Osteocyte (in vitro differentiated cells): ENCODE results near the gene IGIP. TPM values are rescaled to one million over a fixed set of nuclear protein-coding genes. Genes with fewer than 3 reads are reported as not detected.
"Not testable (repeated sequence)": the region's sequence is repeated elsewhere in the genome, so short reads cannot be mapped to it uniquely, and the experiment has no call there.

Source experiments
- DNase-seq: peaks from one replicate; pipeline ENCODE4 v3.0.0; 2021; ENCODE audit warnings: mixed read lengths; ENCODE audit not compliant: unreplicated experiment; ENCODE audit errors: extremely low spot score
- H3K27ac Mint-ChIP-seq: one replicate; pipeline ENCODE4 v1.8.0; 2021; ENCODE audit warnings: mild to moderate bottlenecking, mixed read lengths; ENCODE audit not compliant: unreplicated experiment
- H3K27me3 Mint-ChIP-seq: one replicate; pipeline ENCODE4 v1.8.0; 2021; ENCODE audit warnings: mixed read lengths; ENCODE audit not compliant: unreplicated experiment
- H3K36me3 Mint-ChIP-seq: one replicate; pipeline ENCODE4 v1.8.0; 2021; ENCODE audit warnings: mixed read lengths; ENCODE audit not compliant: unreplicated experiment
- H3K4me1 Mint-ChIP-seq: one replicate; pipeline ENCODE4 v1.8.0; 2021; ENCODE audit warnings: mixed read lengths; ENCODE audit not compliant: unreplicated experiment
- H3K4me3 Mint-ChIP-seq: one replicate; pipeline ENCODE4 v1.8.0; 2021; ENCODE audit warnings: mild to moderate bottlenecking, moderate library complexity, mixed read lengths; ENCODE audit not compliant: unreplicated experiment
- H3K9me3 Mint-ChIP-seq: one replicate; pipeline ENCODE4 v1.8.0; 2021; ENCODE audit warnings: mixed read lengths; ENCODE audit not compliant: unreplicated experiment
- total RNA-seq: library from RNA; stranded (reverse); gene quantifications from 2 replicates; pipeline ENCODE4 v1.2.1, GENCODE V29; 2021
- TF ChIP-seq, protein P1 (sequence below): fragments of 200-600 bp; sonication (generic); IDR thresholded peaks from 2 replicates; pipeline ENCODE4 v1.5.0; 2021; ENCODE audit warnings: antibody characterized with exemption, mild to moderate bottlenecking, moderate library complexity

IGIP gene
- total RNA-seq, 1 donor from 2014 or later = 4.3 TPM

DNA sequence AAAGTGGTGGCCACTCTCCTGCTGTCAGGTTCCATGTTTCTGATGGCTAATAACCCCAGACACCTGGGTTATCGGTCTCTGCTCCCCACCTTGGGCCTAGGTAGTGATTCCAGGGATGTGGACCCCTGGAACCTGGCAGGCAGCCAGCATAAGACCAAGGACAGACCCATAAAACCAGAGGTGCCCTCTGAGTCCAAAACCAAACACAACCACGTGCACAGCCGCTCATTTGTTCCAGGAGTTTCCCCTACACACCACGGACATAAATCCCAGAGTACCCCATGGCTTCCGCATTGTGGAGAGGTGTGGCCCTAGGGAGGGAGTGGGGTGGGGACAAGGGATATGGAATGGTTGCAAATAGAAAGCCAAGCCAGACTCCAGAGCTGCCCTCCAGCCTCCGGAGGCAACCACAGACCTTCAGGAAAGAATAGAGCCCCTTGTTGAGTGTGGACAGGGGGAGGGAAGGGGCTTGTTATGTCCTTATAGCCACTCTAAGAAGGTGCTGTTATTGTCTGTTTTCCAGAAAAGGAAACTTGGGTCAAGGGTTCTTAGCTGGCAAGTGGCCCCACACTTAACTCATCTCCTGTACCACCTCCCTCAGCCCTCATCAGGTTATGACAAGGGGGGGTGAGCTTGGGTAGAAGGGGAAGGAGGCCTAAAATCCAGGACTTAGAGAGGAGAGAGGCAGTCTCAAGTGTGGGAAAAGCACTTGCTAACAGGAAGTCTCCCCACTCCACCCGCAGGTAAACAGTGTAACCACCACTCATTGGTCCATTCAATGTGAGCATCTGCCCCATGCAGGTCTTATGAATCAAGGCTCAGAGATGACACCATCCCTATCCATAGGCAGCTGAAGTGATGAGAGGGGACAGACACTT is 25.6 kb downstream of the IGIP start:
- Mint-ChIP-seq H3K4me1 (peaks cover 2% of the 10 kb centered on the region), H3K27me3 (peaks cover 21% of the 10 kb centered on the region), H3K9me3 (no peaks in the 10 kb centered on the region), H3K27ac (no peak overlapping the region), H3K4me3 (no peak overlapping the region), H3K36me3 (no peaks in the 10 kb centered on the region)
- TF ChIP-seq, protein P1, sequence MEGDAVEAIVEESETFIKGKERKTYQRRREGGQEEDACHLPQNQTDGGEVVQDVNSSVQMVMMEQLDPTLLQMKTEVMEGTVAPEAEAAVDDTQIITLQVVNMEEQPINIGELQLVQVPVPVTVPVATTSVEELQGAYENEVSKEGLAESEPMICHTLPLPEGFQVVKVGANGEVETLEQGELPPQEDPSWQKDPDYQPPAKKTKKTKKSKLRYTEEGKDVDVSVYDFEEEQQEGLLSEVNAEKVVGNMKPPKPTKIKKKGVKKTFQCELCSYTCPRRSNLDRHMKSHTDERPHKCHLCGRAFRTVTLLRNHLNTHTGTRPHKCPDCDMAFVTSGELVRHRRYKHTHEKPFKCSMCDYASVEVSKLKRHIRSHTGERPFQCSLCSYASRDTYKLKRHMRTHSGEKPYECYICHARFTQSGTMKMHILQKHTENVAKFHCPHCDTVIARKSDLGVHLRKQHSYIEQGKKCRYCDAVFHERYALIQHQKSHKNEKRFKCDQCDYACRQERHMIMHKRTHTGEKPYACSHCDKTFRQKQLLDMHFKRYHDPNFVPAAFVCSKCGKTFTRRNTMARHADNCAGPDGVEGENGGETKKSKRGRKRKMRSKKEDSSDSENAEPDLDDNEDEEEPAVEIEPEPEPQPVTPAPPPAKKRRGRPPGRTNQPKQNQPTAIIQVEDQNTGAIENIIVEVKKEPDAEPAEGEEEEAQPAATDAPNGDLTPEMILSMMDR = no peak
- no peak for DNase-seq

DNA sequence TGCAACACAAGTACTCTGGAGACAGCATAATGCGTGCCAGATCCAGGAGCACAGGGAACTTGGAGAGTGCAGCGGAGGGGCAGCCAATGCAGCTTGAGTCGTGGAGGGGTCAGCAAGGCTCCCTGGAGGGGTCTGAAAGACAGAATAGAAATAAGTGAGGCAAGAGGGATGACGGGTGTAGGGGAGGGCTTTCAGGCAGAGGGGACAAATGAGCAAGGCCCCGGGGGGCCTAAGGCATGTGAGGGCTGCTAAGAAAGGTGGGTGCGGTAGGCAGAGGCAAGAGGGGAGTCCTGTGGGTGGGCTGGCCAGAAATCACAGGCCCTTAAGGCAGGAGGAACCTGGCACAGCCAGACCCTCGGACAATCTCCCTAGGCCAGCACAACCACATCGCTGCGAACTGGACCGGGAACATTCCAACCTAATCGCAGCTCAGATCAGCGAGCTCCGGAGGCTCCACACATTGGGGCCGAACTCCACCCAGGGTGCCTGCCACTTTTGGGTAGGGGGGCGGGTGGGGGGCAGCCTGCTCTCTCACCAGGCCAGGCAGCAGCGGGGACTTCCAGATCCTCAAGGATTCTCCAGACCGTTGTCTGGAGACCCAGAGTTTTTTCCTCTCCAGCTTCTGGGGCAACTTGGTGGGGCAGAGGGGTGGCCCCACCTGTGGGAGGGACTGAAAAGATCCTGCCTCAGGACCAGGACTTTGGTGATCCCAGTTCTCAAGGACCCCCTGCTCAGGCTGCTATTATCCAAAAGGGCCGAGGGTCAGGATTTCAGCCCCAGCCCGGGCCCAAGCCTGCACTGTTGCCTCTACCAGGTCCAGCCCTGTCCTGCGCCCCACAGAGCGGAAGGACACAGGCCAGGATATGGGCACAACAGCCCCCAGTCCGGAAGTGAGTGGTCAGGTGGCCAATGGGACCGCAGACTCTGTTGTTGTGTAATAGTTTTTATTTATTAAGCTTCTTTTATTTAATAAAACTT is 26.6 kb downstream of the IGIP start:
- Mint-ChIP-seq H3K36me3 (no peaks in the 10 kb centered on the region), H3K27me3 (peaks cover 12% of the 10 kb centered on the region), H3K4me3 (no peak overlapping the region), H3K4me1 (peaks cover 3% of the 10 kb centered on the region), H3K9me3 (no peaks in the 10 kb centered on the region), H3K27ac (no peak overlapping the region)
- no peak for DNase-seq
- TF ChIP-seq, protein P1 = no peak

DNA sequence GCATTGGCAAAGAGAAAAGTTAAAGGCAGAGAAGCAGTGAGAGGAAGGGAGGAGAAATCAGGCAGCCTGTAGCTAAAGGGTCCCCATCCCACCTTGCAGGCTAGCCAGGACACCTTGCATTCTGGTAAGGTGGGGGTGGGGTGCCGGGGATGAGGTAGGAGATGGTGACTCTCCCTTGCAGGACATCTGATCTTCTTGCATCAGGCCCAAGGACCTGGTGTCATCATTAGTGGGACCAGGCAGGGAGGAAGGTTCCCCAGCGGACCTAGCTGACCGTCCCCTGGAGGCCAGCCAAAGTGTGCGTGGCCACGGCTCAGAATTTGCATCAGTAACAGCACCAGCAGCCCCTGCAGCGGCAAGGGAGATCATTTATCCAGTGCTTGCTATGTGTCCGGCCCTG is 27.5 kb downstream of the IGIP start:
- Mint-ChIP-seq H3K9me3 (no peaks in the 10 kb centered on the region), H3K4me3 (no peak overlapping the region), H3K27me3 (peaks cover 2% of the 10 kb centered on the region), H3K36me3 (no peaks in the 10 kb centered on the region), H3K4me1 (peaks cover 4% of the 10 kb centered on the region), H3K27ac (no peak overlapping the region)
- DNase-seq = no peak
- TF ChIP-seq, protein P1 = no peak

DNA sequence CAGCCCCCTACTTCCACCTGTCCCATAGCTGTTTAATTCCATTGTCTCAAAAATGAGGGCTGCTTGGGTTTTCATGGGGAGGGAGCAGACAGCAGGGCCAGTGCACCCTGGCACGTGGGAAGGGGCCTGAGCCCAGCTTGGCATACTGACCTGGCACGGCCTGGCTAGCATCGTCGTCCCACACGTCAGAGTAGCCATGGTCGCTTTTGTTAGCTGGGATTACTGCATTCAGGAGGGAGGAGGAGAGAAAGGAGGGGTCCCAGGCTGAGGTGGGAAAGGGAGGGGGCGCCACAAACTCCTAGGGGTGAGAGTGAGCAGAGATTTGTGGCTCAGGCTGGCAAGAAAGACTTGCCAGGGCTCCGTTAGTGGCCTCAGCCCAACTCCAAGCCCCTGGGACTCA is 28.2 kb downstream of the IGIP start:
- no peak overlapping the region for H3K27ac Mint-ChIP-seq
- H3K27me3 Mint-ChIP-seq = no peaks in the 10 kb centered on the region
- no peaks in the 10 kb centered on the region for H3K36me3 Mint-ChIP-seq
- H3K4me1 Mint-ChIP-seq = peaks cover 4% of the 10 kb centered on the region
- TF ChIP-seq, protein P1 = no peak
- DNase-seq = no peak
- no peaks in the 10 kb centered on the region for H3K9me3 Mint-ChIP-seq
- H3K4me3 Mint-ChIP-seq = no peak overlapping the region

DNA sequence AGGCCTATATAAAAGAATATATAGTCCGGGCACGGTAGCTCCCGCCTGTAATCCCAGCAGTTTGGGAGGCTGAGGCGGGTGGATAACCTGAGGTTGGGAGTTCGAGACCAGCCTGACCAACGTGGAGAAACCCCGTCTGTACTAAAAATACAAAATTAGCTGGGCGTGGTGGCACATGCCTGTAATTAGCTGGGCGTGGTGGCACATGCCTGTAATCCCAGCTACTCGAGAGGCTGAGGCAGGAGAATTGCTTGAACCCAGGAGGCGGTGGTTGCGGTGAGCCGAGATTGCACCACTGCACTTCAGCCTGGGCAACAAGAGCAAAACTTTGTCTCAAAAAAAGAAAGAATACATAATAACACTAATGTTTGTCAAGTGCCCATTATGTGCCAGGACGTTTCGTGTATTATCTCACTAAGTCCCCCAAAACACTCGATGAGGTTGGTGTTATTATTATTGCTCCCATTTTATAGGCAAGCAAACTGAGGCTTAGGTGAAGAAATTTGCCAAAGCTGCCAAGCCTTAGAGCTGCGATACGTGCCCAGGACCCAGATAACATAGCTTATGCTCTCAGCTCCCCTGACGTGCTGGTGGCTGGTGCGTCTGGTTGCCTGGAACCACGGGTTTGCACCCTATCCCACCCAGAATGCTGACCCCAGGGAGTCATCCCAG is 29.1 kb downstream of the IGIP start:
- not testable (repeated sequence) for H3K27ac Mint-ChIP-seq

More for the DNA sequence above, 29.1 kb downstream of the IGIP start:
- H3K36me3 Mint-ChIP-seq, H3K4me1 Mint-ChIP-seq, H3K9me3 Mint-ChIP-seq, H3K4me3 Mint-ChIP-seq, H3K27me3 Mint-ChIP-seq, DNase-seq: not testable (repeated sequence)
